ENCODE results near the gene MBNL3. TPM values are rescaled to one million over a fixed set of nuclear protein-coding genes. Genes with fewer than 3 reads are reported as not detected.
"Not testable (repeated sequence)": the region's sequence is repeated elsewhere in the genome, so short reads cannot be mapped to it uniquely, and the experiment has no call there.

MBNL3 gene
- polyA plus RNA-seq, 3 donors, result 30.6 to 32.8 (median 32.2) TPM

GRCh38 chrX:132480581-132481203, 8.1 kb downstream of the MBNL3 start:
- peak in 2 of 3 donors; percentile 54 to 68 for DNase-seq (ENCODE audit: low read depth in 3 of 3, low spot score in 2 of 3)

GRCh38 chrX:132474544-132475248, 14.1 kb downstream of the MBNL3 start:
- DNase-seq (ENCODE audit: low read depth in 3 of 3, low spot score in 2 of 3), result no peak

GRCh38 chrX:132472397-132472796, 16.4 kb downstream of the MBNL3 start:
- DNase-seq (ENCODE audit: low read depth in 3 of 3, low spot score in 2 of 3), result no peak

GRCh38 chrX:132470831-132471230, 18.0 kb downstream of the MBNL3 start:
- no peak for DNase-seq (ENCODE audit: low read depth in 3 of 3, low spot score in 2 of 3)

GRCh38 chrX:132470179-132470578, 18.7 kb downstream of the MBNL3 start:
- DNase-seq (ENCODE audit: low read depth in 3 of 3, low spot score in 2 of 3), result no peak

- no peak for DNase-seq (ENCODE audit: low read depth in 3 of 3, low spot score in 2 of 3)
Observed at GRCh38 chrX:132468454-132468853, 20.4 kb downstream of the MBNL3 start.

GRCh38 chrX:132467989-132468388, 20.8 kb downstream of the MBNL3 start:
- no peak for DNase-seq (ENCODE audit: low read depth in 3 of 3, low spot score in 2 of 3)

GRCh38 chrX:132467026-132467425, 21.8 kb downstream of the MBNL3 start:
- no peak for DNase-seq (ENCODE audit: low read depth in 3 of 3, low spot score in 2 of 3)

- no peak for DNase-seq (ENCODE audit: low read depth in 3 of 3, low spot score in 2 of 3)
Observed at GRCh38 chrX:132463411-132463810, 25.4 kb downstream of the MBNL3 start.

GRCh38 chrX:132461886-132462285, 27.0 kb downstream of the MBNL3 start:
- no peak for DNase-seq (ENCODE audit: low read depth in 3 of 3, low spot score in 2 of 3)

GRCh38 chrX:132452911-132453550, 35.8 kb downstream of the MBNL3 start:
- no peak for DNase-seq (ENCODE audit: low read depth in 3 of 3, low spot score in 2 of 3)

- DNase-seq (ENCODE audit: low read depth in 3 of 3, low spot score in 2 of 3), result not testable (repeated sequence)
Observed at GRCh38 chrX:132445909-132446308, 42.9 kb downstream of the MBNL3 start.

GRCh38 chrX:132444936-132445335, 43.9 kb downstream of the MBNL3 start:
- no peak for DNase-seq (ENCODE audit: low read depth in 3 of 3, low spot score in 2 of 3)

- DNase-seq (ENCODE audit: low read depth in 3 of 3, low spot score in 2 of 3), result no peak
Observed at GRCh38 chrX:132443196-132444135, 45.4 kb downstream of the MBNL3 start.

- DNase-seq (ENCODE audit: low read depth in 3 of 3, low spot score in 2 of 3), result no peak
Observed at GRCh38 chrX:132442691-132443090, 46.1 kb downstream of the MBNL3 start.

- DNase-seq (ENCODE audit: low read depth in 3 of 3, low spot score in 2 of 3), result no peak
Observed at GRCh38 chrX:132435222-132435621, 53.6 kb downstream of the MBNL3 start.

- no peak for DNase-seq (ENCODE audit: low read depth in 3 of 3, low spot score in 2 of 3)
Observed at GRCh38 chrX:132433551-132433950, 55.3 kb downstream of the MBNL3 start.

GRCh38 chrX:132433001-132433400, 55.8 kb downstream of the MBNL3 start:
- DNase-seq (ENCODE audit: low read depth in 3 of 3, low spot score in 2 of 3), result no peak

GRCh38 chrX:132428896-132429295, 59.9 kb downstream of the MBNL3 start:
- DNase-seq (ENCODE audit: low read depth in 3 of 3, low spot score in 2 of 3), result no peak

- no peak for DNase-seq (ENCODE audit: low read depth in 3 of 3, low spot score in 2 of 3)
Observed at GRCh38 chrX:132426695-132427281, 62.0 kb downstream of the MBNL3 start.
